HL-60 (cell line): Measurements from ENCODE around the gene RBM22.

ENCODE experiments used
- DNase-seq, 2 experiments: peaks; one replicate each; pipeline ENCODE4 v3.0.0-alpha.2; 2010 to 2020; ENCODE audit warnings: low read depth in 1 of 2, low spot score in 1 of 2
- H3K27ac ChIP-seq: fragments of 250-450 bp; sonication (Bioruptor Pico); replicated peaks from 2 replicates; pipeline ENCODE4 v1.5.1; 2020; ENCODE audit warnings: mild to moderate bottlenecking, moderate library complexity
- H3K27me3 ChIP-seq: fragments of 250-450 bp; sonication (Bioruptor Pico); 2 replicates; pipeline ENCODE4 v1.5.1; 2021; ENCODE audit warnings: mild to moderate bottlenecking, moderate library complexity; ENCODE audit not compliant: insufficient read depth, poor library complexity, severe bottlenecking
- H3K4me3 ChIP-seq: replicated peaks from 2 replicates; pipeline ENCODE4 v1.5.1; 2011; ENCODE audit warnings: mild to moderate bottlenecking, control low read depth, low read length; ENCODE audit not compliant: insufficient read depth
- CTCF ChIP-seq: IDR thresholded peaks from one replicate; pipeline ENCODE4 v1.5.1; 2011; ENCODE audit warnings: low read length, control low read depth, inconsistent platforms; ENCODE audit not compliant: insufficient read depth
- GABPA ChIP-seq: IDR thresholded peaks from 2 replicates; pipeline ENCODE4 v1.6.1; 2012; ENCODE audit warnings: low read depth
- POLR2AphosphoS5 ChIP-seq: IDR thresholded peaks from 2 replicates; pipeline ENCODE4 v1.6.1; 2012; ENCODE audit warnings: low read depth
- REST ChIP-seq: IDR thresholded peaks from 2 replicates; pipeline ENCODE4 v1.6.1; 2012; ENCODE audit warnings: low read depth; ENCODE audit not compliant: insufficient replicate concordance
- SPI1 ChIP-seq: IDR thresholded peaks from 2 replicates; pipeline ENCODE4 v1.6.1; 2012; ENCODE audit warnings: low read depth, mild to moderate bottlenecking, borderline replicate concordance

The RBM22 gene

GRCh38 chr5:150659360-150660107 lies 41.3 kb downstream of the RBM22 start:
- TF ChIP-seq POLR2AphosphoS5: no peak
- TF ChIP-seq GABPA: no peak
- TF ChIP-seq CTCF: no peak
- no peak for TF ChIP-seq SPI1
- TF ChIP-seq REST: no peak
- DNase-seq: no peak
- H3K27me3 ChIP-seq: no peaks in the 10 kb centered on the region
- no peak overlapping the region for H3K4me3 ChIP-seq
- H3K27ac ChIP-seq: no peak overlapping the region

- TF ChIP-seq REST (no peak), GABPA (no peak), CTCF (no peak), SPI1 (no peak), POLR2AphosphoS5 (no peak)
- no peak overlapping the region for H3K4me3 ChIP-seq
- no peak overlapping the region for H3K27ac ChIP-seq
- H3K27me3 ChIP-seq: no peaks in the 10 kb centered on the region
- no peak for DNase-seq
Observed at GRCh38 chr5:150658699-150659265, 42.1 kb downstream of the RBM22 start.

- Histone ChIP-seq H3K4me3 (no peak overlapping the region), H3K27me3 (no peaks in the 10 kb centered on the region), H3K27ac (no peak overlapping the region)
- TF ChIP-seq SPI1: no peak
- TF ChIP-seq POLR2AphosphoS5: no peak
- TF ChIP-seq GABPA: no peak
- TF ChIP-seq CTCF: no peak
- TF ChIP-seq REST: no peak
- no peak for DNase-seq
Observed at GRCh38 chr5:150658121-150658520, 42.7 kb downstream of the RBM22 start.
